Spleen (tissue), 11 donors: ENCODE data around the gene LINGO1. TPM values are rescaled to one million over a fixed set of nuclear protein-coding genes. Genes with fewer than 3 reads are reported as not detected.

ENCODE experiments used
- DNase-seq: peaks from one replicate; pipeline ENCODE4 v3.0.0-alpha.2; 2020
- H3K27ac ChIP-seq, 8 donors: fragments of 200-600 bp; sonication (generic) in 7 of 8; 1 replicate in 4 of 8; 2 replicates in 4 of 8; pipeline versions ENCODE4 v1.5.0 to v1.8.0; 2016 to 2021; ENCODE audit warnings: inconsistent platforms in 4 of 8, mild to moderate bottlenecking in 4 of 8, moderate library complexity in 1 of 8
- H3K27me3 ChIP-seq, 7 donors: fragments of 200-600 bp; sonication (generic) in 6 of 7; replicated peaks in 1 of 7; 1 replicate in 4 of 7; 2 replicates in 3 of 7; pipeline versions ENCODE4 v1.5.0 to v1.8.0; 2016 to 2021; ENCODE audit warnings: inconsistent platforms in 3 of 7, mild to moderate bottlenecking in 1 of 7
- H3K36me3 ChIP-seq, 6 donors: fragments of 200-600 bp; sonication (generic) in 5 of 6; 1 replicate in 4 of 6; 2 replicates in 2 of 6; pipeline versions ENCODE4 v1.5.0 to v1.8.0; 2016 to 2021; ENCODE audit warnings: inconsistent platforms in 2 of 6
- H3K4me1 ChIP-seq, 6 donors: fragments of 200-600 bp; sonication (generic) in 5 of 6; 1 replicate in 3 of 6; 2 replicates in 3 of 6; pipeline versions ENCODE4 v1.5.0 to v1.8.0; 2016 to 2021; ENCODE audit warnings: inconsistent platforms in 3 of 6
- H3K4me3 ChIP-seq, 8 donors: fragments of 200-600 bp; sonication (generic) in 7 of 8; 1 replicate in 4 of 8; 2 replicates in 4 of 8; pipeline versions ENCODE4 v1.5.0 to v1.8.0; 2016 to 2021; ENCODE audit warnings: inconsistent platforms in 4 of 8, mild to moderate bottlenecking in 4 of 8, moderate library complexity in 2 of 8
- H3K9me3 ChIP-seq, 8 donors: fragments of 200-600 bp; sonication (generic) in 7 of 8; 1 replicate in 4 of 8; 2 replicates in 4 of 8; pipeline versions ENCODE4 v1.5.0 to v1.8.0; 2016 to 2021; ENCODE audit warnings: inconsistent platforms in 4 of 8
- CTCF ChIP-seq, 11 experiments: fragments of 200-600 bp in 7 of 11; fragments of 450-650 bp in 4 of 11; sonication (generic) in 4 of 11; IDR thresholded peaks in 8 of 11; conservative IDR thresholded peaks in 3 of 11; 1 replicate in 7 of 11; 2 replicates in 4 of 11; pipeline versions ENCODE4 v1.4.0 to v1.8.0; 2016 to 2021; ENCODE audit warnings: antibody characterized with exemption in 11 of 11, inconsistent platforms in 4 of 11, mild to moderate bottlenecking in 1 of 11
- POLR2A ChIP-seq, 3 donors: fragments of 450-650 bp; IDR thresholded peaks; one replicate each; pipeline ENCODE4 v1.5.1; 2017; ENCODE audit warnings: antibody characterized with exemption in 3 of 3, mild to moderate bottlenecking in 1 of 3
- POLR2AphosphoS5 ChIP-seq, 3 donors: sonication (generic); formaldehyde crosslinking; IDR thresholded peaks; one replicate each; pipeline ENCODE4 v1.5.1; 2017; ENCODE audit warnings: antibody characterized with exemption in 3 of 3
- WGBS, 5 donors: extraction: QIAGEN DNeasy Blood & Tissue Kit in 3 of 5; methylation state at CpG; one replicate each; pipeline versions ENCODE4 v1.1.5 to v1.1.7; 2013 to 2018; 5-methylcytosine and 5-hydroxymethylcytosine counted together
- intact Hi-C: fragments of 100-400 bp; cut with DNase I; formaldehyde crosslinking; loops from one replicate; pipeline ENCODE4 v1.15.0; 2023; ENCODE audit warnings: low total_unique reads
- polyA plus RNA-seq, 3 donors: library from polyadenylated mRNA; stranded (reverse); fragments of 200-250 nt; gene quantifications; one replicate each; pipeline ENCODE4 v1.2.1, GENCODE V29; 2013
- total RNA-seq, 7 donors: library from RNA; depleted of rRNA in 3 of 7; stranded (reverse); fragments of >200 nt in 3 of 7; fragmentation: NEBNext Ultra II Directional in 4 of 7; extraction: Animal tissue kit (Norgen Biotek cat#: 25700) in 4 of 7; gene quantifications; one replicate each; pipeline versions ENCODE4 v1.1.0 to v1.2.1, GENCODE V29; 2016 to 2021
- donor health status: healthy with polysubstance abuse.
- donor health status: DM: no; HTN: no; CAD: no; lungs with moderate emphysema.
- donor health status: DM: no; HTN: no; CAD: no.
- donor health status: Bipolar disorder and iron deficiency.
- donor health status: healthy.
- donor health status: DM: no; HTN: no; CAD: no.
- donor health status: DM: yes; HTN: yes; CAD: no.

The LINGO1 gene
- total and polyA plus RNA-seq, 10 donors, result 0.46 to 7.3 (median 2.7) TPM

GRCh38 chr15:77607111-77607893, 25.4 kb downstream of the LINGO1 start:
- H3K4me3 ChIP-seq, result no peak overlapping the region
- H3K27me3 ChIP-seq, result peaks cover 0 to 19% (median 0%) of the 10 kb centered on the region in 7 donors
- H3K27ac ChIP-seq, result no peak overlapping the region
- H3K36me3 ChIP-seq, result no peaks in the 10 kb centered on the region
- no peaks in the 10 kb centered on the region for H3K9me3 ChIP-seq
- no peak for TF ChIP-seq POLR2AphosphoS5 (IDR thresholded peaks at IDR 0.05)
- TF ChIP-seq CTCF (IDR thresholded peaks at IDR 0.05 in 8 of 11, conservative IDR thresholded peaks at IDR 0.05 in 3 of 11), result no peak
- TF ChIP-seq POLR2A (IDR thresholded peaks at IDR 0.05), result no peak
- no peak for DNase-seq
- 64 to 80% (median 76%) methylated on average over 15 to 17 of the region's 17 CpGs for WGBS, 5 donors
- intact Hi-C loops, result no loop called here
- H3K4me1 ChIP-seq, result peaks cover 0 to 17% (median 5%) of the 10 kb centered on the region in 6 donors

DNA sequence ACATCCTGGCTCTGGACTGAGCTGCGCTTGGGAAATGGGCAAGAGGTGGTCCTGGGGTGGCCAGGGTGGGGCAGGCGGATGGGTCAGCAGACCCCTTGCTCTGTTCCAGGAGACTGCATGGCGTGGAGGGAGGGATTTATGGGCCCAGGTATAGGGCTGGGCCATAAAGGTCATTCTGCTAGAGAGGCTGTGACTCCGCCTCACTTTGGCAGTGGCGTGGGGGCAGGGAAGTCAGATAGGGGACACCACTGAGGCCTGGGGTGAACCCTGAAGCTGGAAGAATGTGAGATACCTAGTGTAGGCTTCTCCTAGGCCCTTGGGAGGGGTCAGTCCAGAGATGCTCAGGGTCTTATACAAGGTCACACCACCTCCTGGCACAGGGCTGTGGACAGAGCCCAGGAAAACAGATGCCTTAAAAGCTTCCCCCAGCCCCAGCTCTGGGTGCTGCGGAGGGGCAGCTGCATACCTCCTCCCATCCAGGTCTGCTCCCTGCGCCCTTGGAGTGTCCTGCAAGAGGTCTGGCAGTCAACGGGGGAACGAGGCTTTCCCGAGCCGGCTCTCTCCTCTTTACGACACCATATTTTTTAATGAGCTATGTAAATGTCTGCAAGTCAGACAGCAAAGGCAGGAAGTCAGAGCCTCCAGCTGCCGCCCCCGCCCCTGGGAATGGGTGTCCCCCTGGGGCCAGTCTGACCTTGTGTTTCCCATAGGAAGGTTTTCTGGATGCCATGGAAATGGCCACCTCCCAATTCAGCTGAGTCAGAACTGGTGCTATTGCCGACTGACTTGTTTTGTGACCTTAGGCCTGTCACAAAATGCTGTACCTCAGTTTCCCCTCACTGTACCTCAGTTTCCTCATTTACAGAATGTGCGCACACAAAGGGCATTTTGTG, 26.3 kb downstream of the LINGO1 start:
- no peak for DNase-seq
- no peaks in the 10 kb centered on the region for H3K9me3 ChIP-seq
- 56 to 89% (median 77%) methylated on average over 14 to 16 of the region's 16 CpGs for WGBS, 5 donors
- peaks cover 0 to 19% (median 0%) of the 10 kb centered on the region in 7 donors for H3K27me3 ChIP-seq
- intact Hi-C loops, result no loop called here
- TF ChIP-seq POLR2AphosphoS5 (IDR thresholded peaks at IDR 0.05) (no peak), POLR2A (IDR thresholded peaks at IDR 0.05) (no peak), CTCF (IDR thresholded peaks at IDR 0.05 in 8 of 11, conservative IDR thresholded peaks at IDR 0.05 in 3 of 11) (no peak)
- no peak overlapping the region for H3K27ac ChIP-seq
- H3K4me1 ChIP-seq, result peaks cover 0 to 17% (median 5%) of the 10 kb centered on the region in 6 donors
- no peaks in the 10 kb centered on the region for H3K36me3 ChIP-seq
- no peak overlapping the region for H3K4me3 ChIP-seq

- Histone ChIP-seq H3K9me3 (no peaks in the 10 kb centered on the region), H3K4me3 (no peak overlapping the region), H3K27me3 (peaks cover 0 to 19% (median 0%) of the 10 kb centered on the region in 7 donors), H3K27ac (no peak overlapping the region), H3K36me3 (no peaks in the 10 kb centered on the region), H3K4me1 (peaks cover 0 to 17% (median 5%) of the 10 kb centered on the region in 6 donors)
- no peak for DNase-seq
- intact Hi-C loops, result no loop called here
- WGBS, 5 donors, result 76 to 97% (median 91%) methylated on average over 2 to 6 of the region's 6 CpGs
- TF ChIP-seq POLR2A (IDR thresholded peaks at IDR 0.05) (no peak), POLR2AphosphoS5 (IDR thresholded peaks at IDR 0.05) (no peak), CTCF (IDR thresholded peaks at IDR 0.05 in 8 of 11, conservative IDR thresholded peaks at IDR 0.05 in 3 of 11) (no peak)
Measured at GRCh38 chr15:77605547-77605946, 27.2 kb downstream of the LINGO1 start.
